HEK293 (cell line): ENCODE data around the gene ZNF423.

ENCODE experiments used
- CTCF ChIP-seq: fragments of 450-650 bp; formaldehyde crosslinking; IDR thresholded peaks from 2 replicates; pipeline ENCODE4 v1.5.1; 2016; ENCODE audit warnings: missing biosample characterization, missing genetic modification characterization
- MYNN ChIP-seq: fragments of 450-650 bp; formaldehyde crosslinking; IDR thresholded peaks from 2 replicates; pipeline ENCODE4 v1.5.1; 2016; ENCODE audit warnings: missing biosample characterization, missing genetic modification characterization, borderline replicate concordance
- TCF7L2 ChIP-seq: IDR thresholded peaks from 2 replicates; pipeline ENCODE4 v1.6.1; 2011; ENCODE audit warnings: low read depth, mild to moderate bottlenecking, inconsistent platforms, low read length, moderate library complexity, borderline replicate concordance
- ZBTB11 ChIP-seq: fragments of 450-650 bp; formaldehyde crosslinking; conservative IDR thresholded peaks from 2 replicates; pipeline ENCODE4 v1.5.1; 2016; ENCODE audit warnings: low read depth, missing biosample characterization, missing genetic modification characterization
- ZNF146 ChIP-seq: fragments of 450-650 bp; formaldehyde crosslinking; IDR thresholded peaks from 2 replicates; pipeline ENCODE4 v1.5.1; 2016; ENCODE audit warnings: missing biosample characterization, missing genetic modification characterization
- ZNF184 ChIP-seq: fragments of 450-650 bp; IDR thresholded peaks from 2 replicates; pipeline ENCODE4 v1.5.1; 2018; ENCODE audit warnings: missing biosample characterization, mild to moderate bottlenecking, missing genetic modification characterization
- ZNF239 ChIP-seq: fragments of 450-650 bp; formaldehyde crosslinking; IDR thresholded peaks from 2 replicates; pipeline ENCODE4 v1.5.1; 2016; ENCODE audit warnings: missing biosample characterization, missing genetic modification characterization
- ZNF274 ChIP-seq, 2 experiments: fragments of 200-500 bp in 1 of 2; fragments of 450-650 bp in 1 of 2; sonication (Bioruptor generic) in 1 of 2; formaldehyde crosslinking in 1 of 2; IDR thresholded peaks; 2 replicates each; pipeline versions ENCODE4 v1.5.1 to v1.6.1; 2014 to 2016; ENCODE audit warnings: borderline replicate concordance in 1 of 2, inconsistent platforms in 1 of 2, low read length in 1 of 2, missing biosample characterization in 1 of 2, missing genetic modification characterization in 1 of 2
- ZNF768 ChIP-seq: fragments of 450-650 bp; formaldehyde crosslinking; IDR thresholded peaks from 2 replicates; pipeline ENCODE4 v1.5.1; 2018; ENCODE audit warnings: missing biosample characterization, mild to moderate bottlenecking, missing genetic modification characterization
- ZNF843 ChIP-seq: fragments of 450-650 bp; formaldehyde crosslinking; IDR thresholded peaks from 2 replicates; pipeline ENCODE4 v1.5.1; 2016; ENCODE audit warnings: missing biosample characterization, missing genetic modification characterization
- TF ChIP-seq, protein P1 (sequence below): fragments of 450-650 bp; formaldehyde crosslinking; IDR thresholded peaks from 2 replicates; pipeline ENCODE4 v1.5.1; 2016; ENCODE audit warnings: missing biosample characterization, missing genetic modification characterization
- TF ChIP-seq, protein P2 (sequence below): fragments of 450-650 bp; formaldehyde crosslinking; IDR thresholded peaks from 2 replicates; pipeline ENCODE4 v1.5.1; 2016; ENCODE audit warnings: missing biosample characterization, missing genetic modification characterization

GRCh38 chr16:49869731-49870130 is 13.8 kb upstream of the ZNF423 start:
- no peak for TF ChIP-seq MYNN
- TF ChIP-seq, protein P1, sequence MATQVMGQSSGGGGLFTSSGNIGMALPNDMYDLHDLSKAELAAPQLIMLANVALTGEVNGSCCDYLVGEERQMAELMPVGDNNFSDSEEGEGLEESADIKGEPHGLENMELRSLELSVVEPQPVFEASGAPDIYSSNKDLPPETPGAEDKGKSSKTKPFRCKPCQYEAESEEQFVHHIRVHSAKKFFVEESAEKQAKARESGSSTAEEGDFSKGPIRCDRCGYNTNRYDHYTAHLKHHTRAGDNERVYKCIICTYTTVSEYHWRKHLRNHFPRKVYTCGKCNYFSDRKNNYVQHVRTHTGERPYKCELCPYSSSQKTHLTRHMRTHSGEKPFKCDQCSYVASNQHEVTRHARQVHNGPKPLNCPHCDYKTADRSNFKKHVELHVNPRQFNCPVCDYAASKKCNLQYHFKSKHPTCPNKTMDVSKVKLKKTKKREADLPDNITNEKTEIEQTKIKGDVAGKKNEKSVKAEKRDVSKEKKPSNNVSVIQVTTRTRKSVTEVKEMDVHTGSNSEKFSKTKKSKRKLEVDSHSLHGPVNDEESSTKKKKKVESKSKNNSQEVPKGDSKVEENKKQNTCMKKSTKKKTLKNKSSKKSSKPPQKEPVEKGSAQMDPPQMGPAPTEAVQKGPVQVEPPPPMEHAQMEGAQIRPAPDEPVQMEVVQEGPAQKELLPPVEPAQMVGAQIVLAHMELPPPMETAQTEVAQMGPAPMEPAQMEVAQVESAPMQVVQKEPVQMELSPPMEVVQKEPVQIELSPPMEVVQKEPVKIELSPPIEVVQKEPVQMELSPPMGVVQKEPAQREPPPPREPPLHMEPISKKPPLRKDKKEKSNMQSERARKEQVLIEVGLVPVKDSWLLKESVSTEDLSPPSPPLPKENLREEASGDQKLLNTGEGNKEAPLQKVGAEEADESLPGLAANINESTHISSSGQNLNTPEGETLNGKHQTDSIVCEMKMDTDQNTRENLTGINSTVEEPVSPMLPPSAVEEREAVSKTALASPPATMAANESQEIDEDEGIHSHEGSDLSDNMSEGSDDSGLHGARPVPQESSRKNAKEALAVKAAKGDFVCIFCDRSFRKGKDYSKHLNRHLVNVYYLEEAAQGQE: no peak
- TF ChIP-seq ZNF184 (tag by site-specific recombination): no peak
- TF ChIP-seq, protein P2, sequence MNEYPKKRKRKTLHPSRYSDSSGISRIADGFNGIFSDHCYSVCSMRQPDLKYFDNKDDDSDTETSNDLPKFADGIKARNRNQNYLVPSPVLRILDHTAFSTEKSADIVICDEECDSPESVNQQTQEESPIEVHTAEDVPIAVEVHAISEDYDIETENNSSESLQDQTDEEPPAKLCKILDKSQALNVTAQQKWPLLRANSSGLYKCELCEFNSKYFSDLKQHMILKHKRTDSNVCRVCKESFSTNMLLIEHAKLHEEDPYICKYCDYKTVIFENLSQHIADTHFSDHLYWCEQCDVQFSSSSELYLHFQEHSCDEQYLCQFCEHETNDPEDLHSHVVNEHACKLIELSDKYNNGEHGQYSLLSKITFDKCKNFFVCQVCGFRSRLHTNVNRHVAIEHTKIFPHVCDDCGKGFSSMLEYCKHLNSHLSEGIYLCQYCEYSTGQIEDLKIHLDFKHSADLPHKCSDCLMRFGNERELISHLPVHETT (tag by site-specific recombination): no peak
- TF ChIP-seq CTCF (tag by site-specific recombination): no peak
- TF ChIP-seq ZNF843 (tag by site-specific recombination): no peak
- no peak for TF ChIP-seq ZNF768
- TF ChIP-seq ZBTB11 (tag by site-specific recombination): no peak
- TF ChIP-seq ZNF274 (IDR thresholded peaks at IDR 0.05; ENCODE audit: low read length): no peak
- no peak for TF ChIP-seq ZNF274 (tag by site-specific recombination; IDR thresholded peaks at IDR 0.05; ENCODE audit: borderline replicate concordance)
- TF ChIP-seq ZNF239 (tag by site-specific recombination): no peak
- TF ChIP-seq ZNF146 (tag by site-specific recombination): no peak
- TF ChIP-seq TCF7L2: no peak
